ENCODE results near the gene BTD.

The BTD gene

DNA sequence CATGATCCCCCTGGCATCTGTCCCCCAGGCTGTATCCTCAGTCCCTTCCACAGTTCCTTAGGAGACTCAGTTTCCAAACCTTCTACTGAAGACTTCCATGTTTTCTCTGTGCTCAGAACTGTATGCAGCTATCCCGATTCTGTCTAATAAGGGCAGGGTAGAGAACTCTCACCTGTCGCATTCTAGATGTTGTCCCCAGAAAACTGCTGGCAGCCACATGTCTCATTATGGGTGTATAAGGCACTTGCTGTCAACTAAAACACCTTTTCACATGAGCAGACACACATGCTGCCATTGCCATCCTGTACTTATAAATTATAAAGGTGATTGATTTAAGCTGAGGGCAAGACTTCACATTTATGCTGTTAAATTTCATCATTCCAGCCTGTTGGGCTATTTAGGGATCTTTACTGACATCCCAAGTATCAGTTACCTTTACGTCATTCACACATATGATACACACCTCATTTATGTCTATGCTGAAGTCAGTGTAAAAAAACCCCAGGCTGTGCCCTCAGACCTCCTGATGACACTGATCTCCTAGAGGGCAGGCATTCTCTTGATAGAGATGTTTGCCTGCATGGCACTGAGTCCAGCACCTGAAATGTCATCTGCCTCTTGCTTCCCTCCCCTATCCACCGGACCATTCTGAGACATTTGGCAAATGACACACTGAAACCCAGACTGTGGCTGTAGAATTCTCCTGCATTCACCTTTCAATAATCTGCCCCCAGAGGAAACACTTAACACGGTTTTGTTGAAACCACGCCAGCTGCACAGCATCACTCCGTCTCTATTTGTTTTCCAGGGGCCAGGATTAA lies 35.8 kb downstream of the BTD start:
- DNase-seq, result no peak

DNA sequence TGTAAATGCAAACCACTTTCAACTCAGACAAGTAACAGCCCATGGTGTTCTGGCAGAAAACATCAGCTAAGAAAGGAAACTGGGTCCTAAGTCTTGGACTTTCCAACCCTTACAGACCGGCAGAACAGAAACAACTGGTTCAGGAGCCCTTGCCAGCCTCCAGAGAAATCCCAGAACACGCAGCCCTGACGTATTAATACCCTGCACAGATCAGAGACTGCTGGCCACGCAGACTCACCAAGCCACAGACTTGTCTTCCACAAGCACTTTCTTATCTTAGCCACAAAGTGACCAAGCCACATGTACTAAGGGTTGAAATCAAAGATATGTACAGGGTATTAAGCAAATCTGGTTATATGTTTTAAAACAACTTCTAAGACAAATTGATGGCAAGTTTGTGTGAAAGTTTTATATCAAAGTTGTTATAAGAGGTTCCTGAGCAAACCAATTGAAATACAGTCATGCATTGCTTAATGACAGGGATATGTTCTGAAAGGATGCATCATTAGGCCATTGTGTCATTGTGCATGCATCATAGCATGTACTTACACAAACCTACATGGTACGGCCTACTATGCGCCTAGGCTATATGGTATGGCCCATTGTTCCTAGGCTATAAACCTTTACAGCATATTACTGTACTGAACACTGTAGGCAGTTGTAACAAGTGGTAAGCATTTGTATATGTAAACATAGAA lies 36.8 kb downstream of the BTD start:
- no peak for DNase-seq

DNA sequence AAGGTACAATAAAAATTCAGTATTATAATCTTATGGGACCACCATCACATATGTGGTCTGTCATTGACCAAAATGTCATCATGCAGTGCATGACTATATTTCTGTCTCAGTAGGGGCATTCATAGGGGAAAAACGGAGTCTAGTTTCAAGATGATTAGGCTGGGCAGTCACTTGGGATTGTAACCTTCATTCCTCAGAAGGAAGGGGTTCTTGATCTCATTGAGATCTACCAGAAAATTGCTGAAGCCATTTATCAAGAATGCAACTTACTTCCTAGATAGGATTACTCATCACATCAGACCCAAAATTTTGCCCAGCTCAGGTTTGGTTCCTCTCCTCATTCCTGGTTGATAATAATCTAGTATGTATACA lies 37.3 kb downstream of the BTD start:
- no peak for DNase-seq

DNA sequence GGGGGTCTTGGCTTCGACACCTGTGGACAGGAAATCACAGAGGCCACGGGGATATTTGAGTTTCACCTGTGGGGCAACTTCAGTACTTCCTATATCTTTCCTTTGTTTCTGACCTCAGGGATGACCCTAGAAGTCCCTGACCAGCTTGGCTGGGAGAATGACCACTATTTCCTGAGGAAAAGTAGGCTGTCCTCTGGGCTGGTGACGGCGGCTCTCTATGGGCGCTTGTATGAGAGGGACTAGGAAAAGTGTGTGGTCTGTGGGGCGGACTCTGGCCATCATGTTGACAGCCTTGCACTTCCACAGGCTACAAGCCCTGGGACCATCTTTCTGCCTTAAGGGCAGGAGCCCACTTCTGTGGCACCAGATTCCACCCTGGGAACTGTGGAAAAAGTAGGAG lies 43.7 kb downstream of the BTD start:
- DNase-seq, result no peak

DNA sequence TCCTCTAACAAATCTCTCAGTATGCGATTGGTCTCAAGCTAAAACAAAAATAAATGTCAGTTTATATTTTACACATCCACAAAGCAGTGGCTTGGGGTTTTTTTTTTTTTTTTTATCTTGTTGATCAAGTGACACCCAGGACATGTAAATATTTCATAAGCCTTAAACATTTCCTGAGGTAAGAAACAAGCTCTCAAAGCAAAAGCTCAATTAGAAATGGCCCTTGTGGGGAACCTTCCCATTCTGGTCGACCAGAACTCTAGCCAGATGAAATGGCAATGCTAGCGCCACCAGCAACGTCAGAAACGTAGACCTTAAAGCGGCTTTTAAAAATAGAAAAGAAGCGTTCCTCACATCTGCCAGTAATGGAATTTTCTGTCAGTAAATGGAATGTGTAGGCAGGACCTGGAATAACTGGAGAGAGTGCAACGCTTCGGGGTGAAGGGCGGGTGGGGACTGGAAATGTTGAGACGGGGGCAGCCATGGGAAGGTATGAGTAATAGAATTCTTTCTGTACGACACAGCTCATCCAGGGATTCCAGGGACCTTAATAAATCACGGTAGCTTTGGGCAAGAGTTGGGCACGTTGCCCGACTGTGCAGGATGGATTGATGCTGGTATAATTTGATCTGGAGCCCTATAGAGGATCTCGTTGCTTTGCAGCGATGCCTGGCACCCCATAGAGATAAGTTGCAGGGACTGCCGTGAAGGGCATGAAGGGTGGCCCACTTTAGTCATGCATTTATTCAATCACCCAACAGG lies 44.4 kb downstream of the BTD start:
- DNase-seq, result no peak

DNA sequence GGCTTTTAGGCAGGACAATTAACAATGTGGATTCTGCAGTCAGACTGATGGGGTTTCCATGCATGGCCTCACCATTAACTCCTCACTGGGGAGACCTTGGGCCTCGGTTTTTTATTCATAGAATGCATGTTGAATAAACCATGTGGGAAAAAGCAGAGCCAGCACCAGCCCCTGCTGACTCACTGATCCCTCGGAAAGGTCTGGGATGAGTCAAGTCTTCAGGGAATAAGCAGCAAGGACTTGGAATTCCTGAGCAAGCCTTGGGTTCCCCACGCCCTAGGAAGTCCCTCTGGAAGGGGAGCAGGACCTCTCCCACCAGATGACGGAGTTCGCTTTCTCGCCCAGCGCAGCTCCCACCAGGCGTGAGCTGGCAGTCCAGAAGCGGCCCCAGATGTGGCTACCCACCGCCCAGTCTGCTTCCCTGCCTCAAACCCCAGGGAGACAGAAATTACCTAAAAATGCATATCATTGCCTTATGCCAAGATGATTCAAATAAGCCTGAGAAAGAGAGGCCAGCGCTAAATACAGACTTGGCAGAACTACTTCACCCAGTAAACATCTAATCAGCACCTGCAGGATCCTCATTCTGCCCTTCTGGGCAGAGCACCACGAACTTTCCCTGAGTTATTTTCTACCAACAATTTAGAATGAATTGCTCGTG lies 45.4 kb downstream of the BTD start:
- no peak for DNase-seq

DNA sequence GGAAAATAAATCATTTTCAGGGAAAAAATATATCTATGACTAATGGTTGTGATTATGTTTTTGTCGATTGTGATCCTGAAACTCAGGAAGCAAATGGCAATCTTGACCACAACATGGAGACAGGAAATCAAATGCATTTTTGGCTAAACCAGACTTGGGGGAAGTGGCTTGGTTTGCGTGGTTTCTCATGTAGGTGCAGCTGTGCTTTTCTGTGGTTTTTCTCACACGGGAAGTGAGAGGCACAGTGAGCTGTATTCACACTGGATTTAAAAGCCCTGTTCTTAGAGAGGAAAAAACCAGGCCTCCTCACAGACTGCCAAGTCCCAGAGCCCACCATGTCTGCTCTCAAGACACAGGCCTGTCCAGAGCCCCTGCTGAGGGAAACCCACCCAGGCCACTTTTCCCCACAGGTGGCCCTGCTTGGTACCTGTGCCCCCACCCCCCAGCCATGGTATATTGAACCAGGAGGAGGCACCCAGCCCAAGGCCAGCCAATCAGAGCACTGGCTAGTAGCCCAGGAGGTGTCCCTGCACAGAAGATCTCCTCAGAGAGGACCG lies 46.1 kb downstream of the BTD start:
- DNase-seq, result no peak

DNA sequence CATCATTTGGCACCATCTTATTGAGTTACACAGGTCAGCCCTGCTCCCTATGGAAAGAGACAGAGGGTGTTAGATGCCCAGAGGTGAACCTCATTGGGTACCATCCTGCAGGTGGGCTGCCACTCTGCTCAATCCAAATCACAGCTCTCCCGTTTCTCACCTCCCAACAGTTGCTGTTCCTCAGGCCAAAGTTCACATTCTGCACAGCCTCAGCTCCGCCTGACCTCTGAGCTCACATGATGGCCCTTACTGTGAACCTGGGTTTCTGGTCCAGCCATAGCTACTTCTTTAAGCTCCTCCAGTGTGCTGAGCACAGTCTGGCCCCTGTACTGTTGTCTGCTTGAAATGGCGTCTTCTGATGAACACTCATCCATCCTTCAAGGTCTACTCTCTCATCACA lies 47.8 kb downstream of the BTD start:
- DNase-seq, result no peak

DNA sequence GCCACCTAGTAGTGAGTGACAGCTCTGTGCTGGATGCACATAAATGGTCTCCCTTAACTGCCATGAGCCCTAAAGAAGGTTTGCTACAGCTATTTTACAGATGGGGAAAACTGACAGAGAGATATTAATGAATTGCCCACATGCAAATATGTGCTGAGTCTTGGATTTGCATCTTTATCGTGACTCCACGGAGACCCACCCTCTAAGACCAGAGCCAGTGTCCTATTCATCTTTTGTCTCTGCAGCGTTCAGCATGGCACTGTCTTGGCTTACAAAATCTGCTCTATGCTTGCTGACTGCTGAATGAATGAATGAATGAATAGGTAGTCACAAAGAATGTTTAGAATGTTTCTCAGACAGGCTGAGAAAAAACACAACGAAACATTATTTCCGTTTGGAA lies 48.3 kb downstream of the BTD start:
- no peak for DNase-seq

DNA sequence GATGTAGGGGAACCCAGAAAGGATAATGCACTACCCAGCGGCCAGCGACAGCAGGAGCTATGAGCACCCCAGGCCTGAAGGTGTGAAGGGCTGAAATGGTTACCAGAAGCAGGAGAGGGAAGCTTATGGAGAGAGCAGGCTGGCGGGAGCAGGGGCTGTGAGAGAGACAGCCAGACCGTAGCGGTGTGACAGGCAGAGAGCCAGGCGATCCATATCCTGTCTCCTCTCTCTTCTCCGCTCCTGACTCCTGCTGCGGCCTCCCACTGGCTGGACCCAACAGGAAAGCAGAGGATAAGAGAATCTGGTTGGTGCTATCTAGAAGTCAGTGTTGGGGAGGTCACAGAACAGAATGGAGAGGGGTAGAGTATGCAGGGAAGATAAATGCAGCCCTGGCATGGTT lies 49.9 kb downstream of the BTD start:
- DNase-seq, result no peak

DNA sequence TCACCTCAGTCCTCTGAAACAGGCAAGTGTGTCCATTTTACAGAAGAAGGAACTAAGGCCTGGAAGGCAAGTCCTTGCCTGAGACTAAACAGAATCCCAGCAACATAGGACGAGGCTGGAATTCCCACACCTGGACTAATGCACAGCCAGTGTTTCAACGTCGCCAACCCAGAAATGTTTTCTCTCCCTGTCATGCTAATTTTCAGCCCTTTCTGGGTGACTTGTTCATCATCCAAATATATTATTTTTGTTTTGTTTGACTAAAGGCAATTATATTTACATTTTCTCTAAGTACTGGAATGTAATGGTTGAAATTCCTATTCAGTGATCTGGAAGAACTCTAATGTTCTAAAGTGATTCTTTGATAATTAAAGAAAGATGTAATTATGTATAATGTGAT lies 51.8 kb downstream of the BTD start:
- no peak for DNase-seq

DNA sequence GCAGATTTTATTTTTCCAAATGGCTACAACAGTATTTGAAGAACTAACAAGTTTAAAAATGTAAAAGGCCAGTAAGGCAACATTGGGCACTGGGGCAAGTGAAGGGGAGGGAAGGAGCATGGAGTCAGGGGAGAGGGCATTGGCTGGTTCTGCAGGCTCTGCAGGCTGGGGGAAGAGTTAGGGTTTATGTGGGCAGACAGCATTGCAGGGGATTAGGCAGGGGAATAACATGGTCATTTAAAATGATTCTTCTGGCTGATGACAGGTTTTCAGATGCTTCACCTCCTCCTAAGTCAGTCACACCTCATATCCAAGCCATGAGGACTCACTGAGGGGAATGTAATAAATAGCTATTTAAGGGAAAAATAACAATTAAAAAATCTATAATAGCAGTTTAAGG lies 52.6 kb downstream of the BTD start:
- no peak for DNase-seq

DNA sequence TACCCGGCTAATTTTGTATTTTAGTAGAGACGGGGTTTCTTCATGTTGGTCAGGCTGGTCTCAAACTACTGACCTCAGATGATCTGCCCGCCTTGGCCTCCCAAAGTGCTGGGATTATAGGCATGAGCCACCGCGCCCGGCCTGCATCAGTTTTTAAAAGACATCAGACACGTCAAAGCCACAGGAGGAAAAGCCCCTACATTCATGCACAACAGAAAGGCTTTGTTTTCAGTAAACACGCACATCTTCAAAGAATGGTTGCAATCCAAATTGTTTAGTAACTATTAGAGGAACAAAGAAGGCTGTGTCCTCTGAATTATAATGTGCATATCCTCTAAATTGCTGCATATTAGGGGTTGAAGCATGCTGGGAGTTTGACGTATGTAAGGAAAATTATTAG lies 53.3 kb downstream of the BTD start:
- no peak for DNase-seq

DNA sequence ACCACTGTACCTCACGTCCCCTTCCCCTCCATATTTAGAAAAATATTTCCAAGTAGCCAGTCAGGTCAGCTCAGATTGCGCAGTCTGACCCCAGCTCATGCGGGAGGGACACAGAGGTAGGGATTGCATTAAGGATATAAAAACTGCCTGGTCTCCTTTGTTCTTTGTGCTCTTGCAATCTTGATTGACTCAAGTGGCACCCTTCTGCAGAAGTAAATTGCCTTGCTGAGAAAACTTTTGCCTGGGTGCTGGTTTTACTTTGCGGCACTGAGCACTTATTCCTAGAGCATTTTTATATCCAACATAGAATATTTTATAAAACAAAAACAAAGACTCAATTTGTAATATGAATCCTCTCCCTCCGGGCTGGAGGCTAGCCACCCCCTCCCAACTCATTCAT lies 54.8 kb downstream of the BTD start:
- no peak for DNase-seq

DNA sequence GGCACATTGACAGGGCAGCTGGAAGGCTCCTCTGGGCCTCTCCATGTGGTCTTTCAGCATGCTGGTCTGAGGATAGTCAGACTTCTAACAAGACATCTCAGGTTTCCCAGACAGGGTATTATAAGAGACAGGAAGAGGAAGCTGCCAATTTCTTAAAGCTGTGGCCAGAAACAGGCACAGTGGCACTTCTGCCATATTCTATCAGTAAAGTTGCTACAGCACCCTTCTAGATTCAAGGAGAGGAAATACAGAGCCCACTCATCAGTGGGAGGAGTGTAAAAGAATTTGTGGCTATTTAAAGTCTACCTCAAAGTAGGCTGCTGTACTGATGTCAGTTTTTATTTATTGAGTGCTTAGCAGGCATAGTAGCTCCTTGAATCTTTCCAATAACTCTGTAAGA lies 55.5 kb downstream of the BTD start:
- DNase-seq, result no peak

DNA sequence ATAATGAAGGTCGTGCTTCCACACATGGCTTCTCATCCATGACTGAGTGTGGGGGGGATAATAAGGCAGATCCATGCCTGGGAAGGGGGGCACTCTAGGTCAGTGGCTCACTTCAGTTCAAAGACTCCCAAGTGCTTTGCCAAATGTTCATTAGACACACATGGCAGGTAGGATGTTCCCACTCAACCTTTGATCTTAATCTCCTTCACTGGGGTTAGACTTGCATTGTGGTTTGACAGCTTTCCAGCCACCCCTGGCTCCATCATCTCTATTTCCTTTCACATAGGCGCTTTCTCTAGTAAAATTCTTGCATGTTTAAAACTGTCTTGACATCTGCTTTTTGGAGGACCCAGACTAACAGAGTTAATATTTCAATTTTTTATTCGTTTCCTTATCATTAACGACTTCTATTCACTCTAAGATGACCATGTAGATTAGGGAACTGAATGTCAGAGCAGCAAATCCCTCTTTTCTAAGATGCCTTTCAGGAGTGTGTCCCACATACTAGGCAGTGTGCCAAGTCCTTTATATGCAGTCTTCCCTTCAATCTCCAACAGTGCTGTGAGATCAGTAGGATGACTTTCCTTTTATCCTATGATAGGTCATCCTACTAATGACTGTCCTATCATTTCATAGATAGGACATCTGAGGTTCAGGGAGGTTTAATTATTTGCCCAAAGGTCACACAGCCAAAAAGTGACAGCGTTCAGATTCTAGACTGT lies 57.9 kb downstream of the BTD start:
- DNase-seq, result no peak

DNA sequence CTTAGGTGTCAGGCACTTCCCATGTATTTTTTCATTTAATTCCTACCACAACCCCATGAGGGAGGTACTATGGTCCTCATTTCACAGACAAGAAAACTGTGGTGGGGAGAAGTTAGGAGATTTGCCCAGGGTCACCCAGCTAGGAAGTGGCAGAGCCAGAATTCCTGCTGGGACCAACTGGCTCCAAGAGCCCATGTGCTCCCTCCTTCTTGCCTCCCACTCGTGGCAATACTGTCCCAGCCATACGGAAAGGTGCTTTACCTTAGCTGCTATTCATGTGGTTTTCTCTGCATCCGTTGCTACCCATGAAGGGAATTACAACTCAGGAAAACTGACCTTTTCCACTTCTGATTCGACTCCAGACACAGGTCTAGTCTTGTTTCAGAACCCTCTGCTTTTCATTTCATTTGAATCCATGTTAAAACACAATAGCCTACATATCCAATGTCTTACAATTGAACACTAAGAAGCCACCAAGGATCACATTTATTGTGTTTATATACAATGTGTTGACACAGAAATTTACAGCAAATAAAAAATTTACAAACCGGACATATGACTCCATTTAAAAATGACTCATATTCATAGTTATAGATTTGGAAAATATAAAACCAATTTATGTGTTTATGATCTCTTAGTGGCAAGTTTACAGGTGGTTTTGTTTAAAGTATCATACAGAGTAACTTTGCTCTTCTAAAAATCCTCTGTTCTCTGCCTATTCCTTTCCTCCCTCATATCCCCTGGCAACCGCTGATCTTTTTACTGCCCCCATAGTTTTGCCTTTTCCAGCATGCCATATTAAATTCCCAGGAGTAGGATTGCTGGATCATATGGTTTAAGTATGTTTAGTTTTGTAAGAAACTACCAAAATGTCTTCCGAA lies 58.8 kb downstream of the BTD start:
- DNase-seq, result no peak

DNA sequence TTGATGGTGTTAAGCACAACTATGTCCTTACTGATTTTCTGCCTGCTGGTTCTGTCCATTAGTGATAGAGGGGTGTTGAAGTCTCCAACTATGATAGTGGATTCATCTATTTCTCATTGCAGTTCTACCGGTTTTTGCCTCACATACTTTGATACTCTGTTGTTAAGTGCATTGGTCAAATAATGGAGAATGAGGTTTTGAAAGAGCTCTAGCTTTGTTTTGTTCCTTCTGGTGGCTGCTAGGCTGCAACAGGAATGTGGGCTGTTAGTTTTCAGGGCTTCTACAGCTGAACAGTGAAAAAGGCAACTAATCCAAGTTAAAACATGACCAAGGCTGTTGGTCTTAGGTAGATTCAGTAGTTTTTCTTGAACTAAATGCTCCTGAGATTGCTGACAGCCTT lies 62.6 kb downstream of the BTD start:
- no peak for DNase-seq

DNA sequence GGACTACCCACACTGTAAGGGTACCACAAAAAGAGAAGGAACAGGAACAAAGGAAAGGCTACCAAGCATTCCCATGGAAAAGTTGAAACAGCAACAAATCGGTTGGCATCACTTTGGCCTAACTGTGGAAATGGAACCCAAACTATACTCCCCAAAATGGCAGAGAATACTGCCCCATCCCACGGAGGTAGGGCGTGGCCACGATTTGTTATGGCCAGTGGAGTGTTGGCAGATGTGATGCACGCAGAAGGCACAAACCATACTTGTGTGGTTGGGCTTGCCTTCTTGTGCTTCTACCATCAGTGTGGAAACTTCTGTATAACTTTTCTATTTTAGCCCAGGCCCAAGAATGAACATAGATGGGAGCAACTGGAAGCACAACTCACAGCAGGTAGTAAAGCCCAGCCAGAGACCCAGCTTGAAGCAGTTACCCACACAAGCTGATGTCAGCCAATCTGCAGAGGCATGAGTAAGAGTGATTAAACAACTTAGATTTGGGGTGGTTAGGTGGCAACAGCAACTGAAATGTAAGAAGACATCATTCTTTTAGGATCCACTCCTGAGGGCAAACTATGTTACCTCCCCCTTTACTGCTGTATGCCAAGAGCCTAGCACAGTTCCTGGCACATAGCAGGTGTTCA lies 64.1 kb downstream of the BTD start:
- no peak for DNase-seq

DNA sequence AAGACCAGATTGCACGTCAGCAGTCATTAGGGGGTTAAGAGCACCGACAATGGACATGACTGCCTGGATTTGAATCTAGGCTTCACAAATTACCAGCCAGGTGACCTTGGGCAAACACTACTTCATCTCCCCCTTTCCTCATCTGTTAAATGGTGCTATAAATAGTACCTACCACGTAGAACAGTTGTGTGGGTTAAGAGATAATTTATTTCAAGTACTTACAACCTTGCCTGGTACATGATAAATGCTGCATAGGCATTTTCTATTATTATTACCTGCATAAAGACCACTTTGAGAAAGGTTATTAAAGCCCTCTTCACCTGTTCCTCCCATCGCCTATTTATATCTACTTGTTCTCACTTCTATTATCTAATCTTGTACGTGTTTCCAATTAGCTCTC lies 64.7 kb downstream of the BTD start:
- no peak for DNase-seq

DNA sequence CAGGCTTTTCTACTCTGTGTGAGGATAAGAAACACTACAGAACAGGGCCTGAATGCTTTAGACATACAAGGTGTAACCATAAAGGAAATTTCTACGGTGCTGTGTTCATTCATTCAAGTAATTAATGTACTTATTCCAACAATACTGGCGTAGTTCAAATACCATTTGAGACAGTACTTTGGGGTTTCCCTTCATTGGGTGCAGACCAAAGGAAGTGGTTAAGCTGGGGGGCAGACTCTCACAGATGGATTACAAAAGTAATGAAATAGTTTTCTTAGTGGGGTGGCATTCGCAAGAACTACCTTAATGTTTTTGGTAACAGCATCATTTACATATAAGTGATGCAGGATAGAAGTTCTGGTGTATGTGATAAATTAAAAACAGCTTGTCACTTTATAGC lies 65.9 kb downstream of the BTD start:
- no peak for DNase-seq

Measured in NCI-H2107 (cell line).